Endothelial cell of umbilical vein (primary cell): ENCODE data around the gene TECPR2. TPM values are rescaled to one million over a fixed set of nuclear protein-coding genes. Genes with fewer than 3 reads are reported as not detected.

Source experiments
- BruUV-seq: library from RNA; stranded (reverse); fragments of 400-500 nt; replicated peaks from 2 replicates; lab custom pipeline; 2021; lab: Mats Ljungman, UMichigan
- CTCF ChIA-PET: fragments of 300-600, 350-600 bp; sonication (Branson Sonifier 250); formaldehyde crosslinking; loops from one replicate; lab custom pipeline; 2021; ENCODE audit warnings: antibody characterized with exemption, inconsistent platforms; lab: Charles Lee
- POLR2A ChIA-PET: fragments of 300-600, 350-600 bp; sonication (Branson Sonifier 250); formaldehyde crosslinking; loops from one replicate; lab custom pipeline; 2021; ENCODE audit warnings: antibody characterized with exemption, inconsistent platforms; lab: Charles Lee
- DNase-seq: peaks from one replicate; pipeline ENCODE4 v3.0.0-alpha.2; 2011; ENCODE audit warnings: low read depth, low spot score
- FAIRE-seq: peaks from 2 replicates; lab custom pipeline; 2011; peaks lifted over from hg19 to GRCh38; lab: Jason Lieb, UNC
- H2AFZ ChIP-seq: 2 replicates; pipeline ENCODE4 v1.6.0; 2012; ENCODE audit warnings: low read depth, low read length, control low read depth, inconsistent platforms
- H3K27ac ChIP-seq: 2 replicates; pipeline ENCODE4 v1.5.1; 2011; ENCODE audit warnings: low read depth, mild to moderate bottlenecking, control low read depth, low read length, moderate library complexity; ENCODE audit not compliant: insufficient read depth
- H3K27me3 ChIP-seq, 2 experiments: 2 replicates each; pipeline versions ENCODE4 v1.6.0 to v1.6.1; 2011; ENCODE audit warnings: low read length in 2 of 2, mixed read lengths in 1 of 2; ENCODE audit not compliant: control insufficient read depth in 2 of 2, insufficient read depth in 2 of 2
- H3K36me3 ChIP-seq, 2 experiments: 2 replicates in 1 of 2; 3 replicates in 1 of 2; pipeline ENCODE4 v1.5.1; 2011; ENCODE audit warnings: low read length in 2 of 2, mild to moderate bottlenecking in 1 of 2, moderate library complexity in 1 of 2; ENCODE audit not compliant: control insufficient read depth in 2 of 2, insufficient read depth in 2 of 2; ENCODE audit errors: extremely low read depth in 1 of 2
- H3K4me1 ChIP-seq: 3 replicates; pipeline ENCODE4 v1.5.1; 2011; ENCODE audit warnings: mild to moderate bottlenecking, low read length; ENCODE audit not compliant: control insufficient read depth, insufficient read depth; ENCODE audit errors: extremely low read depth
- H3K4me2 ChIP-seq: 2 replicates; pipeline ENCODE4 v1.6.1; 2011; ENCODE audit warnings: low read length, control low read depth, mixed read lengths; ENCODE audit not compliant: insufficient read depth
- H3K4me3 ChIP-seq, 3 experiments: fragments of 200-600 bp in 1 of 3; sonication (generic), shearing (Covaris generic) in 1 of 3; replicated peaks in 1 of 3; 2 replicates each; pipeline ENCODE4 v1.5.1; 2011 to 2016; ENCODE audit warnings: control low read depth in 3 of 3, low read length in 3 of 3, mild to moderate bottlenecking in 2 of 3, inconsistent platforms in 1 of 3, low read depth in 1 of 3, moderate library complexity in 1 of 3; ENCODE audit not compliant: insufficient read depth in 1 of 3
- H3K79me2 ChIP-seq: 2 replicates; pipeline ENCODE4 v1.6.0; 2012; ENCODE audit warnings: low read length, inconsistent platforms; ENCODE audit not compliant: control insufficient read depth, insufficient read depth
- H3K9ac ChIP-seq: replicated peaks from 2 replicates; pipeline ENCODE3; 2011; ENCODE audit warnings: low read length, control low read depth; ENCODE audit not compliant: insufficient read depth; ENCODE audit errors: extremely low read depth
- H3K9me1 ChIP-seq: replicated peaks from 3 replicates; pipeline ENCODE4 v1.6.0; 2011; ENCODE audit warnings: mild to moderate bottlenecking, low read length; ENCODE audit not compliant: control insufficient read depth, insufficient read depth; ENCODE audit errors: extremely low read depth
- H3K9me3 ChIP-seq: replicated peaks from 2 replicates; pipeline ENCODE4 v1.5.1; 2012; ENCODE audit warnings: low read length, inconsistent platforms; ENCODE audit not compliant: control insufficient read depth, insufficient read depth
- H4K20me1 ChIP-seq: replicated peaks from 2 replicates; pipeline ENCODE3; 2011; ENCODE audit warnings: mild to moderate bottlenecking, low read length; ENCODE audit not compliant: control insufficient read depth, insufficient read depth; ENCODE audit errors: extremely low read depth
- EZH2 ChIP-seq: IDR thresholded peaks from 2 replicates; pipeline ENCODE4 v1.6.1; 2012; ENCODE audit warnings: borderline replicate concordance, low read depth, mild to moderate bottlenecking, moderate library complexity, low read length, inconsistent platforms; ENCODE audit not compliant: severe bottlenecking
- FOS ChIP-seq: IDR thresholded peaks from 2 replicates; pipeline ENCODE4 v1.6.1; 2011; ENCODE audit warnings: mild to moderate bottlenecking, low read length, moderate library complexity, borderline replicate concordance; ENCODE audit not compliant: insufficient read depth
- GATA2 ChIP-seq: IDR thresholded peaks from 2 replicates; pipeline ENCODE4 v1.7.0; 2011; ENCODE audit warnings: low read depth, mild to moderate bottlenecking, moderate library complexity, mixed read lengths, low read length; ENCODE audit not compliant: insufficient read length, insufficient read depth
- JUN ChIP-seq: IDR thresholded peaks from 2 replicates; pipeline ENCODE4 v1.6.1; 2011; ENCODE audit warnings: borderline replicate concordance, low read depth; ENCODE audit not compliant: insufficient read length, insufficient read depth
- MYC ChIP-seq: IDR thresholded peaks from one replicate; pipeline ENCODE4 v1.6.1; 2011; ENCODE audit warnings: mild to moderate bottlenecking, low read depth, low read length
- POLR2A ChIP-seq: IDR thresholded peaks from 2 replicates; pipeline ENCODE4 v1.6.1; 2012; ENCODE audit warnings: low read depth, mild to moderate bottlenecking, control low read depth, low read length
- POLR2AphosphoS5 ChIP-seq: IDR thresholded peaks from 2 replicates; pipeline ENCODE4 v1.6.1; 2012; ENCODE audit warnings: low read depth, mild to moderate bottlenecking, control low read depth, low read length, moderate library complexity; ENCODE audit not compliant: insufficient read depth
- dilution Hi-C: fragments of 300-500 bp; cut with MboI; formaldehyde crosslinking; loops from one replicate; pipeline ENCODE4 v1.15.0; 2019; ENCODE audit warnings: low sequenced_read_pairs; ENCODE audit not compliant: extremely low pct_ligation_motif_present
- intact Hi-C: fragments of 100-400 bp; cut with micrococcal nuclease; formaldehyde crosslinking; loops from one replicate; pipeline ENCODE4 v1.10.0; 2022
- polyA plus RNA-seq, 4 experiments: library from polyadenylated mRNA; depleted of rRNA in 3 of 4; stranded (reverse) in 3 of 4; unstranded in 1 of 4; fragments of >200 nt; gene quantifications; 2 replicates each; pipeline versions ENCODE4 v1.2.1 to v1.2.3, GENCODE V29; 2011 to 2012; ENCODE audit warnings: missing spikeins in 1 of 4
- total RNA-seq: library from RNA; stranded (reverse); gene quantifications from 2 replicates; pipeline ENCODE4 v1.2.3, GENCODE V29; 2021
- TF ChIP-seq, protein P1 (sequence below), 2 donors: IDR thresholded peaks; 1 replicate in 1 of 2; 2 replicates in 1 of 2; pipeline ENCODE4 v1.5.1; 2011; ENCODE audit warnings: low read length in 2 of 2, mild to moderate bottlenecking in 2 of 2, moderate library complexity in 2 of 2, control low read depth in 1 of 2, inconsistent platforms in 1 of 2, low read depth in 1 of 2; ENCODE audit not compliant: insufficient read depth in 1 of 2; ENCODE audit errors: extremely low read depth in 1 of 2
- TF ChIP-seq, protein P2 (sequence below): IDR thresholded peaks from 2 replicates; pipeline ENCODE4 v1.6.1; 2011; ENCODE audit not compliant: insufficient read depth, insufficient read length

TECPR2 gene
- total and polyA plus RNA-seq, 2 donors (not counting 3 experiments of a cell fraction or from before 2014, with no cell fraction given) = 8.9 to 21.5 TPM

DNA sequence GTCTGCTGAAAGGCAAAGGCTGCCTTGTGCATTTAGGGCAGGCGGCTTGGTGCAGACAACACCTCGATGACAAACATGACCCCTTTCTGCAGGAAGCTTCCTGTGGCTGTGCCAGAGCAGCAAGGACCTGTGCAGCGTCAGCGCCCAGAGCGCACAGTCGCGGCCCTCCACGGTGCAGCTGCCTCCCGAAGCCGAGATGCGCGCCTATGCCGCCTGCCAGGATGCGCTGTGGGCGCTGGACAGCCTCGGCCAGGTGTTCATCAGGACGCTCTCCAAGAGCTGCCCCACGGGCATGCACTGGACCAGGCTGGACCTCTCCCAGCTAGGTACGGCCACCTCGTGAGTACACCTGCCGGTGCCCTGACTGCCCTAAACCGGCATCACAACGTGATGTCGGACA is 89.6 kb downstream of the TECPR2 start:
- Histone ChIP-seq H3K9ac (no peak overlapping the region), H2AFZ (no peak overlapping the region), H3K4me2 (no peak overlapping the region), H3K4me1 (no peaks in the 10 kb centered on the region), H3K4me3 (no peak overlapping the region), H3K79me2 (no peaks in the 10 kb centered on the region), H3K9me3 (no peaks in the 10 kb centered on the region), H3K27ac (no peak overlapping the region), H3K9me1 (no peaks in the 10 kb centered on the region), H3K27me3 (no peaks in the 10 kb centered on the region), H4K20me1 (no peaks in the 10 kb centered on the region), H3K36me3 (peaks cover 0 to 37% of the 10 kb centered on the region in 2 experiments)
- ChIA-PET POLR2A (no interaction called here), CTCF (interaction anchor here (1.0 to 1.5 kb wide), 5 partner anchors 11 to 242 kb away, joined by 3 to 11 read pairs (median 4); no protein-coding TSS in a partner anchor)
- no TSS peak for BruUV-seq
- FAIRE-seq (no peak), DNase-seq (no peak)
- dilution Hi-C loops (no loop called here), intact Hi-C loops (no loop called here)
- TF ChIP-seq FOS = no peak
- no peak for TF ChIP-seq MYC
- no peak for TF ChIP-seq GATA2
- TF ChIP-seq POLR2AphosphoS5 = no peak
- TF ChIP-seq EZH2 = no peak
- TF ChIP-seq, protein P1, sequence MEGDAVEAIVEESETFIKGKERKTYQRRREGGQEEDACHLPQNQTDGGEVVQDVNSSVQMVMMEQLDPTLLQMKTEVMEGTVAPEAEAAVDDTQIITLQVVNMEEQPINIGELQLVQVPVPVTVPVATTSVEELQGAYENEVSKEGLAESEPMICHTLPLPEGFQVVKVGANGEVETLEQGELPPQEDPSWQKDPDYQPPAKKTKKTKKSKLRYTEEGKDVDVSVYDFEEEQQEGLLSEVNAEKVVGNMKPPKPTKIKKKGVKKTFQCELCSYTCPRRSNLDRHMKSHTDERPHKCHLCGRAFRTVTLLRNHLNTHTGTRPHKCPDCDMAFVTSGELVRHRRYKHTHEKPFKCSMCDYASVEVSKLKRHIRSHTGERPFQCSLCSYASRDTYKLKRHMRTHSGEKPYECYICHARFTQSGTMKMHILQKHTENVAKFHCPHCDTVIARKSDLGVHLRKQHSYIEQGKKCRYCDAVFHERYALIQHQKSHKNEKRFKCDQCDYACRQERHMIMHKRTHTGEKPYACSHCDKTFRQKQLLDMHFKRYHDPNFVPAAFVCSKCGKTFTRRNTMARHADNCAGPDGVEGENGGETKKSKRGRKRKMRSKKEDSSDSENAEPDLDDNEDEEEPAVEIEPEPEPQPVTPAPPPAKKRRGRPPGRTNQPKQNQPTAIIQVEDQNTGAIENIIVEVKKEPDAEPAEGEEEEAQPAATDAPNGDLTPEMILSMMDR (IDR thresholded peaks at IDR 0.05; ENCODE audit: extremely low read depth in 1 of 2, insufficient read depth in 1 of 2, low read depth in 1 of 2, low read length in 2 of 2) = no peak
- no peak for TF ChIP-seq POLR2A
- no peak for TF ChIP-seq JUN
- TF ChIP-seq, protein P2, sequence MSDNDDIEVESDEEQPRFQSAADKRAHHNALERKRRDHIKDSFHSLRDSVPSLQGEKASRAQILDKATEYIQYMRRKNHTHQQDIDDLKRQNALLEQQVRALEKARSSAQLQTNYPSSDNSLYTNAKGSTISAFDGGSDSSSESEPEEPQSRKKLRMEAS = no peak
